Natural killer cell (primary cell): Measurements from ENCODE around the gene DOCK4. TPM values are rescaled to one million over a fixed set of nuclear protein-coding genes. Genes with fewer than 3 reads are reported as not detected.

ENCODE experiments used
- ATAC-seq, 3 donors: fragments of 150-1000 bp in 2 of 3; fragments of 200-7000 bp in 1 of 3; cut with Tn5 transposase; 1 replicate in 1 of 3; 2 replicates in 2 of 3; pipeline ENCODE4 v1.10.0; 2021; ENCODE audit warnings: mild to moderate bottlenecking in 2 of 3, moderate library complexity in 2 of 3
- DNase-seq, 2 donors: peaks; one replicate each; pipeline versions ENCODE4 v3.0.0 to v3.0.0-alpha.2; 2013 to 2021; ENCODE audit warnings: mixed read lengths in 1 of 2
- H3K27ac ChIP-seq: one replicate; pipeline ENCODE4 v1.5.1; 2013; ENCODE audit warnings: mild to moderate bottlenecking, low read length
- H3K27me3 ChIP-seq: one replicate; pipeline ENCODE4 v1.6.1; 2013; ENCODE audit warnings: low read length; ENCODE audit not compliant: control insufficient read depth, insufficient read depth
- H3K36me3 ChIP-seq: one replicate; pipeline ENCODE4 v1.6.1; 2013; ENCODE audit warnings: low read length; ENCODE audit not compliant: control insufficient read depth, insufficient read depth
- H3K4me1 ChIP-seq: one replicate; pipeline ENCODE4 v1.6.1; 2013; ENCODE audit warnings: low read length; ENCODE audit not compliant: control insufficient read depth, insufficient read depth
- H3K4me3 ChIP-seq: one replicate; pipeline ENCODE4 v1.5.1; 2013; ENCODE audit warnings: low read length
- H3K9me3 ChIP-seq: one replicate; pipeline ENCODE4 v1.6.1; 2013; ENCODE audit warnings: low read length; ENCODE audit not compliant: control insufficient read depth, insufficient read depth
- H3K27ac Mint-ChIP-seq, 2 donors: one replicate each; pipeline ENCODE4 v1.8.0; 2022; ENCODE audit warnings: mild to moderate bottlenecking in 2 of 2, mixed read lengths in 2 of 2, moderate library complexity in 1 of 2
- H3K27me3 Mint-ChIP-seq, 2 donors: one replicate each; pipeline ENCODE4 v1.8.0; 2022; ENCODE audit warnings: low read depth in 2 of 2, mixed read lengths in 2 of 2
- H3K36me3 Mint-ChIP-seq: one replicate; pipeline ENCODE4 v1.8.0; 2022; ENCODE audit warnings: mixed read lengths
- H3K4me1 Mint-ChIP-seq, 2 donors: one replicate each; pipeline ENCODE4 v1.8.0; 2022; ENCODE audit warnings: mixed read lengths in 2 of 2
- H3K4me3 Mint-ChIP-seq: one replicate; pipeline ENCODE4 v1.8.0; 2022; ENCODE audit warnings: mild to moderate bottlenecking, moderate library complexity, mixed read lengths
- H3K9me3 Mint-ChIP-seq, 2 donors: one replicate each; pipeline ENCODE4 v1.8.0; 2022; ENCODE audit warnings: mixed read lengths in 2 of 2
- WGBS: methylation state at CpG from one replicate; pipeline ENCODE4 v1.1.7; 2013; ENCODE audit warnings: missing lambda C conversion rate; ENCODE audit not compliant: insufficient coverage; 5-methylcytosine and 5-hydroxymethylcytosine counted together
- intact Hi-C: fragments of 100-400 bp; cut with micrococcal nuclease; formaldehyde crosslinking; loops from one replicate; pipeline ENCODE4 v1.14.2; 2022
- total RNA-seq, 4 donors: library from RNA; stranded (reverse); fragments of 120-200 nt in 1 of 4; gene quantifications; one replicate each; pipeline versions ENCODE4 v1.2.3 to v1.2.4, GENCODE V29; 2013 to 2022
- TF ChIP-seq, protein P1 (sequence below): fragments of 200-600 bp; IDR thresholded peaks from one replicate; pipeline ENCODE4 v1.8.0; 2022; ENCODE audit warnings: antibody characterized with exemption

The DOCK4 gene
- total RNA-seq, 3 donors from 2014 or later (not counting 1 experiment from before 2014, with no cell fraction given): 0.61 to 2.4 (median 0.89) TPM

DNA sequence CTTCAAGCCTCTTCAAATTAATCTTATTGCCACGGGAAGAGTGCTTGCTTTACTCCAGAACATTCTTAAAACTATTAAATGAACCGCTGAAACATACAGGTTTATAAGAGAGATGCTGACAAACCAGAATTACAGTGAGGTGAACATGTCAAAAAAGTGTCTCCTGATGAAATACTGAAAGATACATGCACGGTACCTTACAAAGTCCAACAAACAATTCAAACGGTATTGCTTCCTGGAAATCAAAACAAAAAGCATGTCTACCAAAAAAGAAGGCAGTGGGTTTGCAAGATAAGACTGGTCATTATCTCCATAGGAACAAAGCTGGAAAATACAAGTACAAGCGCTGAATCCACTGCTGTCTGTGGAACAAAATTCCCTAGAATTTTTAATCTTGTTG lies 174.5 kb downstream of the DOCK4 start:
- H3K4me3 ChIP-seq: no peak overlapping the region
- H3K9me3 ChIP-seq: no peaks in the 10 kb centered on the region
- H3K36me3 Mint-ChIP-seq: no peaks in the 10 kb centered on the region
- DNase-seq: no peak
- H3K4me3 Mint-ChIP-seq: no peak overlapping the region
- H3K9me3 Mint-ChIP-seq: peaks cover 2 to 7% of the 10 kb centered on the region in 2 donors
- WGBS: 95% methylated on average over 5 of the region's 5 CpGs
- TF ChIP-seq, protein P1, sequence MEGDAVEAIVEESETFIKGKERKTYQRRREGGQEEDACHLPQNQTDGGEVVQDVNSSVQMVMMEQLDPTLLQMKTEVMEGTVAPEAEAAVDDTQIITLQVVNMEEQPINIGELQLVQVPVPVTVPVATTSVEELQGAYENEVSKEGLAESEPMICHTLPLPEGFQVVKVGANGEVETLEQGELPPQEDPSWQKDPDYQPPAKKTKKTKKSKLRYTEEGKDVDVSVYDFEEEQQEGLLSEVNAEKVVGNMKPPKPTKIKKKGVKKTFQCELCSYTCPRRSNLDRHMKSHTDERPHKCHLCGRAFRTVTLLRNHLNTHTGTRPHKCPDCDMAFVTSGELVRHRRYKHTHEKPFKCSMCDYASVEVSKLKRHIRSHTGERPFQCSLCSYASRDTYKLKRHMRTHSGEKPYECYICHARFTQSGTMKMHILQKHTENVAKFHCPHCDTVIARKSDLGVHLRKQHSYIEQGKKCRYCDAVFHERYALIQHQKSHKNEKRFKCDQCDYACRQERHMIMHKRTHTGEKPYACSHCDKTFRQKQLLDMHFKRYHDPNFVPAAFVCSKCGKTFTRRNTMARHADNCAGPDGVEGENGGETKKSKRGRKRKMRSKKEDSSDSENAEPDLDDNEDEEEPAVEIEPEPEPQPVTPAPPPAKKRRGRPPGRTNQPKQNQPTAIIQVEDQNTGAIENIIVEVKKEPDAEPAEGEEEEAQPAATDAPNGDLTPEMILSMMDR: no peak
- no peaks in the 10 kb centered on the region for H3K27me3 ChIP-seq
- no peaks in the 10 kb centered on the region for H3K36me3 ChIP-seq
- H3K27me3 Mint-ChIP-seq: peaks cover 0 to 2% of the 10 kb centered on the region in 2 donors
- no peaks in the 10 kb centered on the region for H3K4me1 ChIP-seq
- H3K4me1 Mint-ChIP-seq: no peaks in the 10 kb centered on the region
- intact Hi-C loops: no loop called here
- H3K27ac ChIP-seq: no peak overlapping the region
- H3K27ac Mint-ChIP-seq: no peak overlapping the region
- ATAC-seq: no peak

DNA sequence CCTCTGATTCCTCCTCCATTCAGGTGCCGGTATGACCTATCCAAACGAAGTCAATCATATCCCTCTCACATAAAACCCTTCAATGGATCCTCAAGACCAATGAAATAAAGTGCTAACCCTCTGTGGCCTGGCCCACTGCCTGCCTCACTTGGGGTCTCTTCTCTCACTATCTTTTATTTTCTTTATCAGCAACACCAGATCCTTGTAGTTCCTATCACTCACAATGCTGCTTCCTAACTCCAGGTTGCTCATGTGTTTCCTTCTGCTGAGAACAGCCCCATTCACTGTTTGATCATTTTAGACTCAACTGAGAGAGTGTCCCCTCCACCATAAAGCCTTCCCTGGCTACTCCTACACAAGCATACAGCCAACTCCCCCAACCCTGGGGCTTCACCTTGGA lies 180.6 kb downstream of the DOCK4 start:
- peaks cover 2% of the 10 kb centered on the region for H3K9me3 ChIP-seq
- H3K27me3 ChIP-seq: no peaks in the 10 kb centered on the region
- Mint-ChIP-seq H3K4me3 (no peak overlapping the region), H3K9me3 (peaks cover 3 to 6% of the 10 kb centered on the region in 2 donors), H3K4me1 (no peaks in the 10 kb centered on the region), H3K27me3 (peaks cover 0 to 6% of the 10 kb centered on the region in 2 donors), H3K27ac (no peak overlapping the region), H3K36me3 (no peaks in the 10 kb centered on the region)
- H3K36me3 ChIP-seq: no peaks in the 10 kb centered on the region
- TF ChIP-seq, protein P1: no peak
- ATAC-seq (no peak), DNase-seq (no peak)
- no peaks in the 10 kb centered on the region for H3K4me1 ChIP-seq
- WGBS: 90% methylated on average over 2 of the region's 2 CpGs
- intact Hi-C loops: no loop called here
- H3K27ac ChIP-seq: no peak overlapping the region
- no peak overlapping the region for H3K4me3 ChIP-seq

DNA sequence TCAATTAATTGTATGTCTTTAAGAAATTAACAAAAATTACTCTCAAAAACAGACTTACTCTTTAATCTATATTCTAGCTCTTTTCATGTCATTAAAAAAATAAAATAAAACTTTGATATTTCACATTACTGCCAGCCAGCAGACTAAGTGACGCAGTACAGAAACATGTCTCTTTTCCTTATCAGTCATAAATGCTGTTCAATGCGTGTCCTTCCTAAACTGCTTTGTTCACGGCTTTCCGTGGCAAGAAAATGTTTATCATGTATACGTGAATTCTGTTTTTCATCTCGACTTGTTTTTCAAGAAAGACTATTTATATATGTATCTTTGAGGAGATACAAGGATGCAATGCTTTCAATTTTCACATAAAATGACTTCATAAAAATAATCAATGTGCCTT lies 182.4 kb downstream of the DOCK4 start:
- Mint-ChIP-seq H3K27me3 (peaks cover 0 to 3% of the 10 kb centered on the region in 2 donors), H3K9me3 (peaks cover 3 to 6% of the 10 kb centered on the region in 2 donors)
- WGBS: 94% methylated on average over 3 of the region's 6 CpGs

DNA sequence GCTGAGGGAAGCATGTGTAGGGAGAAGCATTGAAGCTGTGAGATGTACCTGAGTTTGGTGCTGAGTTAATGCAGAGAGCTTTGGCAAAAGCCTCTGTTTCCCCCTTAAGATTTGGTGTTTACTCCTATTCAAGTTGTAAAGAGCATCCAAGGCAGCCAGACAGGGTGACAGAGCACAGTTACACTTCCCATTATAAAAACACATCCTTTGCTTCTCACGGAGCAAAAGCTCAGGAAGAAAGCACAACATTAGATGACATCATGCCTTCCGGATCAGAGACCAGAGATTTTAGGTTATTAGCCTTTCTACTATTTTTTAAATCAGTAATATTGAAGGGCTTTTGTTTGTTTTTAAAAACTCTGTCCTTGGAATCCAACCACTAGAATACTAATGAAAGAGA lies 182.9 kb downstream of the DOCK4 start:
- no peak overlapping the region for H3K4me3 Mint-ChIP-seq
- no peak for ATAC-seq
- Histone ChIP-seq H3K36me3 (no peaks in the 10 kb centered on the region), H3K9me3 (peaks cover 2% of the 10 kb centered on the region), H3K27me3 (no peaks in the 10 kb centered on the region), H3K4me3 (no peak overlapping the region), H3K4me1 (no peaks in the 10 kb centered on the region), H3K27ac (no peak overlapping the region)
- no peaks in the 10 kb centered on the region for H3K4me1 Mint-ChIP-seq
- 100% methylated on average over 1 of the region's 2 CpGs for WGBS
- H3K27ac Mint-ChIP-seq: no peak overlapping the region
- no peaks in the 10 kb centered on the region for H3K36me3 Mint-ChIP-seq
- peaks cover 0 to 3% of the 10 kb centered on the region in 2 donors for H3K27me3 Mint-ChIP-seq
- TF ChIP-seq, protein P1: no peak
- DNase-seq: no peak
- intact Hi-C loops: no loop called here
- peaks cover 3 to 6% of the 10 kb centered on the region in 2 donors for H3K9me3 Mint-ChIP-seq

More for the DNA sequence above, 182.4 kb downstream of the DOCK4 start:
- DNase-seq (no peak), ATAC-seq (no peak)
- no peak overlapping the region for H3K4me3 Mint-ChIP-seq
- Histone ChIP-seq H3K4me3 (no peak overlapping the region), H3K27ac (no peak overlapping the region), H3K4me1 (no peaks in the 10 kb centered on the region), H3K36me3 (no peaks in the 10 kb centered on the region), H3K27me3 (no peaks in the 10 kb centered on the region), H3K9me3 (peaks cover 2% of the 10 kb centered on the region)
- H3K27ac Mint-ChIP-seq: no peak overlapping the region
- TF ChIP-seq, protein P1: no peak
- intact Hi-C loops: no loop called here
- no peaks in the 10 kb centered on the region for H3K4me1 Mint-ChIP-seq
- H3K36me3 Mint-ChIP-seq: no peaks in the 10 kb centered on the region
